ENCODE data around the gene TRAPPC1. TPM values are rescaled to one million over a fixed set of nuclear protein-coding genes. Genes with fewer than 3 reads are reported as not detected.
A peak's percentile ranks its signal among the peaks of the same experiment; 100 is the strongest.

TRAPPC1 gene
- total RNA-seq, 4 donors from 2014 or later = 36.3 to 68.8 (median 43.1) TPM

GRCh38 chr17:7897773-7898172 is 34.0 kb downstream of the TRAPPC1 start:
- H3K27me3 ChIP-seq = no peaks in the 10 kb centered on the region
- WGBS = 26% methylated on average over 6 of the region's 6 CpGs
- TF ChIP-seq EP300 (IDR thresholded peaks at IDR 0.05) (no peak), POLR2AphosphoS5 (IDR thresholded peaks at IDR 0.05) (no peak), POLR2A (IDR thresholded peaks at IDR 0.05; ENCODE audit: low read depth) (no peak)
- TF ChIP-seq, protein P1, sequence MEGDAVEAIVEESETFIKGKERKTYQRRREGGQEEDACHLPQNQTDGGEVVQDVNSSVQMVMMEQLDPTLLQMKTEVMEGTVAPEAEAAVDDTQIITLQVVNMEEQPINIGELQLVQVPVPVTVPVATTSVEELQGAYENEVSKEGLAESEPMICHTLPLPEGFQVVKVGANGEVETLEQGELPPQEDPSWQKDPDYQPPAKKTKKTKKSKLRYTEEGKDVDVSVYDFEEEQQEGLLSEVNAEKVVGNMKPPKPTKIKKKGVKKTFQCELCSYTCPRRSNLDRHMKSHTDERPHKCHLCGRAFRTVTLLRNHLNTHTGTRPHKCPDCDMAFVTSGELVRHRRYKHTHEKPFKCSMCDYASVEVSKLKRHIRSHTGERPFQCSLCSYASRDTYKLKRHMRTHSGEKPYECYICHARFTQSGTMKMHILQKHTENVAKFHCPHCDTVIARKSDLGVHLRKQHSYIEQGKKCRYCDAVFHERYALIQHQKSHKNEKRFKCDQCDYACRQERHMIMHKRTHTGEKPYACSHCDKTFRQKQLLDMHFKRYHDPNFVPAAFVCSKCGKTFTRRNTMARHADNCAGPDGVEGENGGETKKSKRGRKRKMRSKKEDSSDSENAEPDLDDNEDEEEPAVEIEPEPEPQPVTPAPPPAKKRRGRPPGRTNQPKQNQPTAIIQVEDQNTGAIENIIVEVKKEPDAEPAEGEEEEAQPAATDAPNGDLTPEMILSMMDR (IDR thresholded peaks at IDR 0.05) = peak; percentile 43 to 73 (median 59)
- intact Hi-C loops (cut with DNase I) = loop anchor here (5.0 kb wide), 1 partner anchor 35 kb away; no protein-coding TSS in a partner anchor
- no peaks in the 10 kb centered on the region for H3K9me3 ChIP-seq
- H3K4me1 ChIP-seq = no peaks in the 10 kb centered on the region
- no peak overlapping the region for H3K4me3 ChIP-seq
- no peak for DNase-seq (ENCODE audit: extremely low spot score)
- H3K27ac ChIP-seq (replicated peaks in 1 of 4) = no peak overlapping the region
- peaks cover 36 to 100% (median 84%) of the 10 kb centered on the region in 4 donors for H3K36me3 ChIP-seq

DNA sequence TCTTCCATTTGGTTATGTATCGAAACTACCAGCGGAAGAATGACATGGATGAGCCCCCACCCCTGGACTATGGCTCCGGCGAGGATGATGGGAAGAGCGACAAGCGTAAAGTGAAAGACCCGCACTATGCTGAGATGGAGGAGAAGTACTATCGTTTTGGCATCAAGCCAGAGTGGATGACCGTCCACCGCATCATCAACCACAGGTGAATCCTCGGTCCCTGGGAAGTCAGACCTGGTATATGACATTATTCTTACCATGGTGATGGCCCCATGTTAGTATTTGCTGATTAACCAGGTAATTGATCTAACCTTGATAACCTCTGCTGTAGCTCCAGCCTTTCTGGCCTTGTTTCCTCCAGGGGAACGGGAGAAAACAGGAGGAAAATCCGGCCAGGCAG is 34.7 kb downstream of the TRAPPC1 start:
- no peak overlapping the region for H3K4me3 ChIP-seq
- no peaks in the 10 kb centered on the region for H3K9me3 ChIP-seq
- 82% methylated on average over 13 of the region's 13 CpGs for WGBS
- no peak overlapping the region for H3K27ac ChIP-seq (replicated peaks in 1 of 4)
- no peak for TF ChIP-seq EP300 (IDR thresholded peaks at IDR 0.05)
- TF ChIP-seq, protein P1 (IDR thresholded peaks at IDR 0.05) = no peak
- TF ChIP-seq POLR2A (IDR thresholded peaks at IDR 0.05; ENCODE audit: low read depth) = no peak
- TF ChIP-seq POLR2AphosphoS5 (IDR thresholded peaks at IDR 0.05) = no peak
- intact Hi-C loops (cut with DNase I) = loop anchor here (5.0 kb wide), 1 partner anchor 35 kb away; no protein-coding TSS in a partner anchor
- peaks cover 36 to 99% (median 78%) of the 10 kb centered on the region in 4 donors for H3K36me3 ChIP-seq
- no peaks in the 10 kb centered on the region for H3K4me1 ChIP-seq
- DNase-seq (ENCODE audit: extremely low spot score) = no peak
- no peaks in the 10 kb centered on the region for H3K27me3 ChIP-seq

- Histone ChIP-seq H3K27ac (replicated peaks in 1 of 4) (no peak overlapping the region), H3K9me3 (no peaks in the 10 kb centered on the region), H3K4me1 (peaks cover 4 to 11% (median 7%) of the 10 kb centered on the region in 4 donors), H3K36me3 (peaks cover 35 to 92% (median 69%) of the 10 kb centered on the region in 4 donors), H3K27me3 (no peaks in the 10 kb centered on the region), H3K4me3 (no peak overlapping the region)
- DNase-seq (ENCODE audit: extremely low spot score) = no peak
- WGBS = 85% methylated on average over 8 of the region's 8 CpGs
- no peak for TF ChIP-seq POLR2A (IDR thresholded peaks at IDR 0.05; ENCODE audit: low read depth)
- no peak for TF ChIP-seq POLR2AphosphoS5 (IDR thresholded peaks at IDR 0.05)
- no peak for TF ChIP-seq EP300 (IDR thresholded peaks at IDR 0.05)
- TF ChIP-seq, protein P1 (IDR thresholded peaks at IDR 0.05) = no peak
- intact Hi-C loops (cut with DNase I) = loop anchor here (5.0 kb wide), 2 partner anchors 33 to 73 kb away; no protein-coding TSS in a partner anchor
Measured at GRCh38 chr17:7894866-7895265, 36.9 kb downstream of the TRAPPC1 start.

GRCh38 chr17:7894226-7894625 is 37.5 kb downstream of the TRAPPC1 start:
- WGBS = 83% methylated on average over 9 of the region's 9 CpGs
- intact Hi-C loops (cut with DNase I) = loop anchor here (5.0 kb wide), 1 partner anchor 72 kb away; no protein-coding TSS in a partner anchor
- no peak for DNase-seq (ENCODE audit: extremely low spot score)
- H3K27ac ChIP-seq (replicated peaks in 1 of 4) = no peak overlapping the region
- no peak overlapping the region for H3K4me3 ChIP-seq
- peaks cover 29 to 86% (median 62%) of the 10 kb centered on the region in 4 donors for H3K36me3 ChIP-seq
- peaks cover 10 to 17% (median 13%) of the 10 kb centered on the region in 4 donors for H3K4me1 ChIP-seq
- TF ChIP-seq, protein P1 (IDR thresholded peaks at IDR 0.05) = no peak
- TF ChIP-seq POLR2AphosphoS5 (IDR thresholded peaks at IDR 0.05) = no peak
- no peak for TF ChIP-seq EP300 (IDR thresholded peaks at IDR 0.05)
- TF ChIP-seq POLR2A (IDR thresholded peaks at IDR 0.05; ENCODE audit: low read depth) = no peak
- H3K9me3 ChIP-seq = no peaks in the 10 kb centered on the region
- no peaks in the 10 kb centered on the region for H3K27me3 ChIP-seq
